GM23338 (cell line): Measurements from ENCODE around the gene YTHDF1. TPM values are rescaled to one million over a fixed set of nuclear protein-coding genes. Genes with fewer than 3 reads are reported as not detected.

Experiments used
- ATAC-seq: fragments of 200-7000 bp; cut with Tn5 transposase; 3 replicates; pipeline ENCODE4 v1.9.1; 2020
- DNase-seq: peaks from one replicate; pipeline ENCODE4 v3.0.0-alpha.2; 2015; ENCODE audit warnings: low spot score
- H2AFZ ChIP-seq: fragments of 200-600 bp; sonication (generic); 2 replicates; pipeline ENCODE4 v1.8.0; 2016; ENCODE audit warnings: antibody characterized with exemption, mild to moderate bottlenecking, moderate library complexity
- H3F3A ChIP-seq: fragments of 200-600 bp; sonication (generic); replicated peaks from 2 replicates; pipeline ENCODE4 v1.8.0; 2017; ENCODE audit warnings: antibody characterized with exemption, mixed run types, low read depth
- H3K27ac ChIP-seq: fragments of 200-600 bp; sonication (generic); 2 replicates; pipeline ENCODE4 v1.6.1; 2016; ENCODE audit warnings: low read depth
- H3K27me3 ChIP-seq: fragments of 200-600 bp; sonication (generic); 2 replicates; pipeline ENCODE4 v1.8.0; 2016; ENCODE audit warnings: mild to moderate bottlenecking, mixed run types, moderate library complexity; ENCODE audit not compliant: insufficient read depth
- H3K36me3 ChIP-seq: fragments of 200-600 bp; sonication (generic); 2 replicates; pipeline ENCODE4 v1.8.0; 2016; ENCODE audit warnings: mild to moderate bottlenecking; ENCODE audit not compliant: insufficient read depth
- H3K4me1 ChIP-seq: fragments of 200-600 bp; sonication (generic); 2 replicates; pipeline ENCODE4 v1.8.0; 2016; ENCODE audit warnings: mild to moderate bottlenecking, moderate library complexity; ENCODE audit not compliant: insufficient read depth
- H3K4me2 ChIP-seq: fragments of 200-600 bp; sonication (generic); 2 replicates; pipeline ENCODE4 v1.7.1; 2017; ENCODE audit warnings: mixed run types
- H3K4me3 ChIP-seq: fragments of 200-600 bp; sonication (generic); 2 replicates; pipeline ENCODE4 v1.6.1; 2016; ENCODE audit warnings: mixed run types
- H3K79me2 ChIP-seq: fragments of 200-600 bp; sonication (generic); replicated peaks from 2 replicates; pipeline ENCODE4 v1.8.0; 2017; ENCODE audit warnings: mild to moderate bottlenecking; ENCODE audit not compliant: insufficient read depth
- H3K9me2 ChIP-seq: fragments of 200-600 bp; sonication (generic); 2 replicates; pipeline ENCODE4 v1.8.0; 2017; ENCODE audit not compliant: insufficient read depth
- H4K20me1 ChIP-seq: fragments of 200-600 bp; sonication (generic); replicated peaks from 2 replicates; pipeline ENCODE4 v1.8.0; 2017; ENCODE audit warnings: mild to moderate bottlenecking; ENCODE audit not compliant: insufficient read depth
- H3K27ac Mint-ChIP-seq: 2 replicates; pipeline ENCODE4 v1.8.0; 2020; ENCODE audit warnings: inconsistent platforms, mild to moderate bottlenecking, moderate library complexity, mixed read lengths
- H3K27me3 Mint-ChIP-seq: 3 replicates; pipeline ENCODE4 v1.8.0; 2022; ENCODE audit warnings: low read depth, mild to moderate bottlenecking, moderate library complexity, mixed read lengths, inconsistent platforms; ENCODE audit not compliant: insufficient read depth, poor library complexity
- H3K36me3 Mint-ChIP-seq: 3 replicates; pipeline ENCODE4 v1.8.0; 2021; ENCODE audit warnings: low read depth, mild to moderate bottlenecking, inconsistent platforms, moderate library complexity, mixed read lengths
- H3K4me1 Mint-ChIP-seq: 3 replicates; pipeline ENCODE4 v1.8.0; 2020; ENCODE audit warnings: mild to moderate bottlenecking, inconsistent platforms, mixed read lengths
- H3K4me3 Mint-ChIP-seq: 3 replicates; pipeline ENCODE4 v1.8.0; 2021; ENCODE audit warnings: moderate library complexity, mild to moderate bottlenecking, inconsistent platforms, mixed read lengths
- H3K9me3 Mint-ChIP-seq: 3 replicates; pipeline ENCODE4 v1.8.0; 2020; ENCODE audit warnings: moderate library complexity, mild to moderate bottlenecking, inconsistent platforms, mixed read lengths
- CREB1 ChIP-seq: fragments of 250-450 bp; sonication (Bioruptor Pico); IDR thresholded peaks from 2 replicates; pipeline ENCODE4 v1.5.0; 2020; ENCODE audit warnings: low read depth, mild to moderate bottlenecking, moderate library complexity
- CTCF ChIP-seq, 2 experiments: fragments of 200-600 bp in 1 of 2; sonication (generic) in 1 of 2; conservative IDR thresholded peaks; 2 replicates each; pipeline versions ENCODE4 v1.5.1 to v1.6.1; 2016 to 2017; ENCODE audit warnings: antibody characterized with exemption in 2 of 2, low read depth in 2 of 2, mild to moderate bottlenecking in 2 of 2, moderate library complexity in 1 of 2
- EZH2 ChIP-seq: fragments of 200-600 bp; sonication (generic); IDR thresholded peaks from one replicate; pipeline ENCODE4 v1.8.0; 2017; ENCODE audit warnings: antibody characterized with exemption, mild to moderate bottlenecking, low read depth; ENCODE audit not compliant: unreplicated experiment
- EZH2phosphoT487 ChIP-seq: fragments of 200-600 bp; sonication (generic); IDR thresholded peaks from one replicate; pipeline ENCODE4 v1.8.1; 2018; ENCODE audit warnings: antibody characterized with exemption; ENCODE audit not compliant: unreplicated experiment
- NANOG ChIP-seq: IDR thresholded peaks from 2 replicates; pipeline ENCODE4 v1.6.1; 2016; ENCODE audit warnings: antibody characterized with exemption, borderline replicate concordance
- POLR2AphosphoS5 ChIP-seq: IDR thresholded peaks from 2 replicates; pipeline ENCODE4 v1.6.1; 2016; ENCODE audit warnings: antibody characterized with exemption, low read depth
- REST ChIP-seq: IDR thresholded peaks from one replicate; pipeline ENCODE4 v1.6.1; 2018; ENCODE audit warnings: antibody characterized with exemption; ENCODE audit not compliant: unreplicated experiment
- ZNF331 ChIP-seq: fragments of 250-450 bp; sonication (Bioruptor Pico); IDR thresholded peaks from 2 replicates; pipeline ENCODE4 v1.5.0; 2020; ENCODE audit warnings: low read depth, mild to moderate bottlenecking, moderate library complexity
- ZNF462 ChIP-seq: fragments of 250-450 bp; sonication (Bioruptor Pico); IDR thresholded peaks from 2 replicates; pipeline ENCODE4 v1.5.0; 2020; ENCODE audit warnings: mild to moderate bottlenecking, moderate library complexity
- polyA plus RNA-seq: library from polyadenylated mRNA; unstranded; fragments of >200 nt; fragmentation: Nextera tagmentation; extraction: Ambion mirVana; gene quantifications from 2 replicates; pipeline ENCODE4 v1.2.1, GENCODE V29; 2016
- total RNA-seq: library from RNA; depleted of rRNA; stranded (reverse); fragments of >200 nt; shearing (Covaris generic); gene quantifications from 2 replicates; pipeline ENCODE4 v1.2.3, GENCODE V29; 2014

The YTHDF1 gene
- total and polyA plus RNA-seq, 2 experiments from 2014 or later, result 30.9 to 64.3 TPM

- DNase-seq (no peak), ATAC-seq (no peak)
- H3K79me2 ChIP-seq, result no peaks in the 10 kb centered on the region
- Mint-ChIP-seq H3K4me3 (no peak overlapping the region), H3K4me1 (peaks cover 3% of the 10 kb centered on the region; the same call in 1 of the 3 replicates), H3K9me3 (no peaks in the 10 kb centered on the region), H3K36me3 (no peaks in the 10 kb centered on the region), H3K27ac (no peak overlapping the region), H3K27me3 (peaks cover 7% of the 10 kb centered on the region)
- H3K9me2 ChIP-seq, result no peaks in the 10 kb centered on the region
- no peak for TF ChIP-seq POLR2AphosphoS5
- no peak for TF ChIP-seq EZH2phosphoT487
- no peak for TF ChIP-seq NANOG
- TF ChIP-seq ZNF331, result no peak
- no peak for TF ChIP-seq ZNF462 (CRISPR knock-in tag)
- TF ChIP-seq CREB1 (CRISPR knock-in tag), result no peak
- TF ChIP-seq CTCF (conservative IDR thresholded peaks at IDR 0.05; ENCODE audit: low read depth in 2 of 2), result no peak
- no peak for TF ChIP-seq REST
- no peak for TF ChIP-seq EZH2
- no peak overlapping the region for H3K4me3 ChIP-seq
- no peaks in the 10 kb centered on the region for H4K20me1 ChIP-seq
- no peaks in the 10 kb centered on the region for H3F3A ChIP-seq
- H3K36me3 ChIP-seq, result no peaks in the 10 kb centered on the region
- H3K27me3 ChIP-seq, result no peaks in the 10 kb centered on the region
- no peak overlapping the region for H3K4me2 ChIP-seq
- no peaks in the 10 kb centered on the region for H3K4me1 ChIP-seq
- H2AFZ ChIP-seq, result no peak overlapping the region
- H3K27ac ChIP-seq, result no peak overlapping the region
Observed at GRCh38 chr20:63155266-63156165, 60.4 kb downstream of the YTHDF1 start.
